Measurements from ENCODE around the gene PAX5.

Gene PAX5

DNA sequence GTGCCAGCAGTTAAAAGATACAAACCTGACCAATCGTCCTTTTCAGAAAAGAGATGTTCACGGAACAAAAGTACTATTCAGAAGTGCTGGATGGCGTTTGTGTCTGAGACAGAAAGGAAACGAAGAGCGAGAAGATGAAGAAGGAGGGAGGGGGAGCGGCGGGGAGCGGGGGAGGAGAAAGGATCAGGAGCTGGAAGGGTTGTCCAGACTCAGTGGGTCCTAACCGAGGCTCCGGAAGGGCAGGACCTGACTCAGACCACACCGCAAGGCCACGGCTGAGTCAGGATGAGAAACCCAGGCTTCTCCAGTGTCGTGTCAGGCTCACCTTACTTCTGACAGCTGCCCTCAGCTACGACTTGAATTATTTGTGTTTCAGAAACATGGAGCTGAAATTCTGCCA is 46.2 kb downstream of the PAX5 start:
- no peak for DNase-seq (ENCODE audit: low read depth in 2 of 2)

DNA sequence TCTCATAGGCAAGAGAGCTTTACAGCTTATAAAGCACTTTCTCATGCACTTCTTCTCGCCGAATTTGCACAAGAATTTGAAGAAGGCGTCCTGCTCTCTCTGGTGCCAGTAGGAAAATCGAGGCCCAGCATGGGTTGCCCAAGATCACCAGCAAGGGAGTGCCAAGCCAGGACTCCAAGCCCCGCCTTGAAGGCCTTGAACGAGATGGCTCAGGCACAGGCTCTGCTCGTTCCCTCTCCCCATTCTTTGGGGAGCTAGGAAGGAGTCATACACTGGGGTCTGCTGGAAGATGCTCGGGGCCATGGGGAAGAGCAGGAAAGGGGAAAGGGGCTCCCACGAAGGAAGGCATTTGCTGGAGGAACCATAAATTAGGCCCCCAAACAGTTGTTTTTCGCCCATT is 46.7 kb downstream of the PAX5 start:
- no peak for DNase-seq (ENCODE audit: low read depth in 2 of 2)

DNA sequence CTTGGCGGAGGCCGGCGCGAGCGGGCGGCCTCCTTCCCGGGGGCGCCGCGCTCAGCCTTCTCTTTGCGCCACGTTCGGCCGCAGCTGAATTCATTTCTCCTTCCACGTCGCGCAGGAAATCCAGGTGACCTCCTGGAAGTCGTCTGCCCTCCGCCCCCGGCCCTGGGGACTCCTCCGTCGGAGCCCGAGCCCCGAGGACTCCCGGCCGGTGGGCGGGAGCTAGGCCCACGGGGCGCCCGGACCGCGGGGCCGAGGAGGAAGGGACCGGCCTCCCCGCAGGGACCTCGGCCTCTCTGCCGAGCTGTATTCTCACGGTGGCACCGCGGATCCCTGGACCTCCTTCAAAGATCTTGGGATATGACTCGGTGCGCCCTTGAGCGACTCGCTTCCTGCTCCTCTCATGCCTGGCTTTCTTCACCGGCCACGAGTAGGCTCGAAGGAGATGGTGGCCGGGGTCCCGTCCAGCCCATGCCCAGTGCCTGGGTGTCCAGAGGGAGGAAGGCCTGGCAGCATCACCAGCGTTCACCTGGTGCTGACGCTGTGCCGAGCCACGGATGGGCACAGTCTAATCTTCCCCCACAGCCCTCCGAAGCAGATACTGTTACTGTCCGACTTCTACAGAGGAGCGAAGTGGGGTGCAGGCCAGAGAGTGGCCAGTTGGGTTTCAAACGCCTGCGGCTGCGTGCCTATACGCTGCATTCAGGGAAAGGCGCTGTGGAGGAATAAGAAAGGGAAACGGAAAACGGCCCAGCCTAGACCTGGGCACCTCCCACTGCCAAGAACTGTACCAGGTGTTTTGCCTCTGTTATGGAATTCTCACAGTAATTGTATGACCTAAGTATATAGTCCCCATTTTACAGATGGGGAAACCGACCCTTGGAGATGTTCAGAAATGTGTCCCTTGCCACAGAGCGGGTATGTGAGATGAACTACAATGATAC is 47.3 kb downstream of the PAX5 start:
- no peak for DNase-seq (ENCODE audit: low read depth in 2 of 2)

DNA sequence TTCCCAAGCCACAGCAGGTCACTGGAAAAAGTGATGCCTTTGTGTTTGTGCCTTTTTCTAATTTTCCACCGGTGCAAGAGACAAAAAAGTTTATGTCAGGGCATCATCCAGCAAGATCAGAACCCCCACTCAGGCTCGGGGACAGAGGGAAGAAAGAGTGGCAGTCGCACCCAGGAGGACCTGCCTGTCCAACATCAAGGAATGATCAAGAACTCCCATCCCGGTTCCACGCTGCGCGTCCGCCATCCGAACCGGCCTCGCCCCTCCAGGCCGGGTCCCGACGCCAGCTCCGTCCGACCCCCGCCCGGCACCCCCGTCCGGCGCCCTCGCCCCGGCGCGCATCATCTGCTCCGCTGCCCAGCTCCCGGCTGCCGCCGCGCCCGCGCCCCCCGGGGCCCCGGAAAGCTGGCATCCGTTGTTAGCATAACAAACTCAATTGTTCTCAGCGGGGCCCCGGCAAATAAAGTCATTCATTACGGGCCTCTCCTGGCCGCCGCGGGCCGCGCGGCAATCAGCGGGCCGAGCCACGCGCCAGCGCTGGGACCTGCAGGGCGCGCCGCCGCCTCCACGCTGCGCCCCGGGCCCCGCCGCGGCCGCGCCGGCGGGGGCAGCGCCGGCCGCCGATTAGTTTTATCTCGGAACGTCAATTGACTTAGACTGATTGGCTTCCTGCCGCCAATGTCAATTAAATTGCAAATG is 48.1 kb downstream of the PAX5 start:
- no peak for DNase-seq (ENCODE audit: low read depth in 2 of 2)

DNA sequence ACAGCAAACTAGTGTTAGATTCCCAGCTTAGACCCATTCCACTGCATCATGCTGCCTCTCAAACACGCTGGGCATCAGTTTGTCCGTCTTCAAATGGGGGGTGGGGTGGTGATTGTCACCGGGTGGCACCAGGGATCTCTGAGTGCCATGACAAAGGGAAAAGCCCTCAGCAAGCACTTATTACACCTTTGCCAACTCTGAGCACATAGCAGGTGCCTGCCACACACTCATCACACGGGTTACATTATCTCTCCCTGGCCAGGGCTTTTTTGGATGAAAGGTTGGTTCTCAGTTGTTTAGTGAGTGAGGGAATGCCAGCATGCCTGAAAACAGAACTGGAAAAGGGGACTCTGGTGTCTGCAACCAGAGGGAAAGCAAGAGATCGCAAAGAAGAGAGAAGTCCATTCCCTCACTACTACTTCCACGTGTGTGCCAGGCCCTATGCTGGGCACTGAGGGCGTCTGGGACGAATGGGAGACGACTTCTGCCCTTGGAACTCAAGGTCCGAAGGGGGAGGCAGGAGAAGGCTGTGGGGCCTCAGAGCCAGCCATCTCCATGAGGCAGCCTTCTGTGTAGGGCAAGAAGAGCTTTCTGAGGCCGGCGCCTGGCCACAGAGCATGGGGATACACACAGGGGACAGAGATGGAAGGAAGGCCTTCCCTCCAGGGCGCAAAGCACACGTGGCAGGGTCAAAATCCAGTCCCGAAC is 48.9 kb downstream of the PAX5 start:
- no peak for DNase-seq (ENCODE audit: low read depth in 2 of 2)

DNA sequence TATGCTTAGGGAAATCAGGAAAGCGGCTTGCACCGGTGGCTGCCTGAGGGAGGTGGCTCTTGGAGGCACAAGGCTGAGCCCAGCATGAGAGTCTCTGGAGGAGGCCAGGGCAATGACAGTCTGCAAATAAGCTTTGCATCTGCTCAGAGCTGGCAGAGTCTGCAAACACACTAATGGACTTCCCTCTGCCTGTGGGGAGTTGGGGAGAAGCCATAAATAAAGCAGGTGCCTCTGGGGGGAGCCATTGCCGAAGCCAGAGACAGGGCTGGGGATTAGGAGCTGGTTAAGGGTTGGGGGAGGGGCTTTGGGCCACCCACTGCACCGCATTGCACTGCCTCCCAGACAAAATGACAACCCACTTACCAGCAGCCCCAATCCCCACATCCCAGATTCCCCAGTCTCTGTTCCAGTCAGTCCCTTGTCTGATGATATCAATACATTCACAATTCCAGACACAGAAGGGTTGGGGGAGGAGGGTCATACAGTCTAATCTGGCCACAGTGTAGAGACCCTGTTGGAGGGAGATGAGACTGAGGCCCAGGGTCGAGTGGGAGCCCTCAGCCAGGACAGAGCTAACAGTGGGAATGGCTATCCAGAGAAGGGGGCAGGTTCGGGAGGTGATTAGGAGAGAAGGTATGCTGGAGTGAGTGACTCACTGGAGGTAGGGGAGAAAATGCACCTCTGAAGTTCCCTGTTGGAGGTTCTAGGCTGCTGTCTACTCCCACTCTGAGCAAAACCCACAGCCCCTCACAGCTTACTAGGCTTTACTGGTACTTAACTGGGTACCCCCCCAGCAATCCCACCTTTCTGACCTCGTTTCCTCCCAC is 53.7 kb downstream of the PAX5 start:
- no peak for DNase-seq (ENCODE audit: low read depth in 2 of 2)

DNA sequence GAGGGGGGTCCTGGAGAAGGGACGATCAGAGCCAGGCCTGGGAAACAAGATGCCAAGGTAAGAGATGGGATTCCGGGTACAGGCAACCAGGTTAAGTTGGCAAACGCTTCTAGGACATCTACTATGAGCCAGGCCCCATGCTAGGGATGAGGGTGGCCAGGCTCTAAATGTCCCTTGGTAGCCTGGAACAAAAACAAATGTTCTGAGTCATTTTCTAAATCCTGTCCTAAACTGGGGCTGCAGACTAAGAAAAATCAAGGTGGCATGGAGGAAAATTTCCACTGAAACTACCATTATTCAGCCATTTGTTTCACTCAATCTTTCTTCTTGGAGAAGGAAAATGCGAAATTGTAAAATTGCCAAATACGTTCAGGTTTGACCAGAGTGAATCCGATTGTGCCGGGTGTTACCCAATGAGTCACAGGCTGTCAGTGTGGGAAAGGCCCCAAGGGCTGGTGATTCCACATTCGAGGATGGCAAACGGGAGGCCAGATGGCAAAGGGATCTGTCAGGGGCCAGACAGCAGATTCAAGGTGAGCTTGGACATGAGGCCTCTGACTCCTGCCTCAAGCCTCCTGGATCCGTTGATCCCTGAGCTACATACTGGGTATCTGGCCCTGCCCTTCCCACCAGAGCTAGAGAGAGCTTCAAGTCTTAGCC is 57.6 kb downstream of the PAX5 start:
- DNase-seq (ENCODE audit: low read depth in 2 of 2): no peak

DNA sequence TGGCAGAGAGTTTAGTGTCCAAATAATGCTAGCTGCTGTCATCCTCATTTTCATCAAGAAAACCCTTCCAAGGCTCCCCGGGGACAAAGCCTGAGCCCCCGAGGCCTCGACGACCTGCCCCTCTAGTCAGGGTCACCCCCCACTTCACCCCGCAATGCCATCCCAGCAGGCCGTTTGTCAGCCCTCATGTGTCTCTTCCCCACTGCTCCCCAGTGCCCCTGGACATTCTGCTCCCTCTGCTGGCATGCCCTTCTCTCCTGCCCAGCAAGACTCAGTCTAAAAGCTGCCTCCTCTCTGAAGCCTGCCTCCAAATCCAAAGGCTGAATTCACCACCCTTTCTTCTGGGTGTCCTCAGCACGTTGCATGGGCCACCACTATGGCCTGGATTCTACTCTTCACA is 59.3 kb downstream of the PAX5 start:
- no peak for DNase-seq (ENCODE audit: low read depth in 2 of 2)

DNA sequence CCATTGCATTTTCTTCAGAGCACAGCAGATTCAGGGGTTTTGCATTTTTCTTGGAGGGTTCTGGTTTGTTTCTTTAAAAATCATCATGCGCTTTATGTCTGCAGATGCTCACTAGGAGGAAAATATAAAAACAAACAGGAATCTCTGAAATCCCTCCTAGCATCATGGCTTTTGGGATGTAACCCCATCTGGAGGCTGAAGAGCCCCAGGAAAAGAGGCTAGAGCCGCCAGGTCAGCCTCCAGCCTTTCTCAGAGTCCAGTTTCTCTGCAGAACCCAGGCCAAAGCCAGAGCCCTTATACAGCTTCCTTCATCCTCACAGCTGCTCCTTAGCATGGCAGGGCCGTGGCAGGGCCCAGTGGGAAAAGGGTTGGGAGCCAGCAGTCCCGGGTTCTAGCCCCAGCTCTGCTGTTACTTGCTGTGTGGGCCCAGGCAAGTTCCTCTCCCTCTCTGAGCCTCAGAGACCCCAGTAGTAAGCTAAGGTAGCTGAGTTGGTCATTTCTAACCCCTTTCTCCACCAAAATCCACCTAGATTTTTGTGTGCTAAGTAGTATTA is 62.1 kb downstream of the PAX5 start:
- no peak for DNase-seq (ENCODE audit: low read depth in 2 of 2)

DNA sequence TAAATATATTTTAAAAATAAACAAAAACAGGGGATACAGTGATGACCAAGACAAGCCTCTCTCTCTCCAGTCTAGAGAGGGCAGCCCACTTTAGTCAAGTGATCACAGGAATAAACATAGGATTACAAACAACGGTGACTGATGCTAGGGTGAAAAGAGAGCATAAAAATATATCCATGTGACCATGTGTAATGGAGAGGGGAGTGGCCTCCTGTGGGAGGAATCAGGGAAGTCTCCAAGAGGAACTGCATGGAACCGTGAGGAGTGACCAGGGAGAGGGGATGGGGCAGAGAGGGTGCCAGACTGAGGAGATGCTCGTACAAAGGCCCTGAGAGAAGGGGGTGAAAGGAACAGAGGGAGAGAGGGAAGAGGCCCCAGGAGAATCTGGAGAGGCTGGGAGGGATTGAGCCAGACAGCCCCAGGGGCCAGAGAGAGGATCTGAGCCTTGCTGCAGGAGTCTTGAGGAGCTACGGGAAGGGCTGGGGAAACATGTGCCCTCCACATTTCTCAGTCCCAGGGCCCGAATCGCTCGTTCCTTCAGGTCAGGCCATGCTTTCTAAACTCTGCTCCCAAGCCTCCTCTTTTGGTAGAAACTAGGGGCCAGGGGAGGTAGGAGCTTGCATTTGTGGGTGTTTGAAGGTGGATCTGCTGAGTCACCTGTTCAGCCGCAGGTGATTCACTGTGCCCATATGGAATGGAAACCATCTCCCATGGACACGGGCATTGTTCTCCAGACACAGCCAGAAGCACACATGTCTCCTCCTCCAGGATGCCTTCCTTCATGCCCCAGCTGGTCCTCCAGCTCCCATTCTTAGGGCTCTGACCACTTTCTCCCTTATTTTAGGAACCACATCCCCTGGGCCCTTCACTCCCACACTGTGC is 63.8 kb downstream of the PAX5 start:
- DNase-seq (ENCODE audit: low read depth in 2 of 2): no peak

DNA sequence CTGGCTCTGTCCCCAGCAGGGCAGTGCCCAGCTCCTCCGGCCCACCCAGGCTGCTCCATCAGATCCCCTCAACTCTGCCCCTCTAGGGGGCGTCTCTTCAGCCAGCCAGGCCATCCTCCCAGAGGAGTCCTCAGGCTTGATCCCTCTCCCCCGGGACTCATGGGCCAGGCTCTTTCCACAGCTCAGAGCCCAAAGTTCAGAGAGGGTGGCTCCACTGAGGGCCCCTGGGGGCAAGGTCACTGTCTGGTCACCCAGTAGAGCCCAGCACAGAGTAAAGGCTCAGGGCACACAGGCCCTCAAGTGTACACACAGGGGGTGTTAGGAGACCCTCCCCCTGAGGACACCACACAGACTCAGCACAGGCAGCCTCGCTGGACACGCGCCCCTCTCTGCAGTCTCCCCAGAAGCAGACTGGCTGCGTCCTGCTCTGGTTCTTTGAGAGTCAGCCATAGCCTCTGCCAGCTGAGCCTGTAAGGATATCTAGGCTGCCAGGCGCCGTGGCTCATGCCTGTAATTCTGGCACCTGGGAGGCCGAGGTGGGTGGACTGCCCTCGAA is 64.8 kb downstream of the PAX5 start:
- DNase-seq (ENCODE audit: low read depth in 2 of 2): no peak

DNA sequence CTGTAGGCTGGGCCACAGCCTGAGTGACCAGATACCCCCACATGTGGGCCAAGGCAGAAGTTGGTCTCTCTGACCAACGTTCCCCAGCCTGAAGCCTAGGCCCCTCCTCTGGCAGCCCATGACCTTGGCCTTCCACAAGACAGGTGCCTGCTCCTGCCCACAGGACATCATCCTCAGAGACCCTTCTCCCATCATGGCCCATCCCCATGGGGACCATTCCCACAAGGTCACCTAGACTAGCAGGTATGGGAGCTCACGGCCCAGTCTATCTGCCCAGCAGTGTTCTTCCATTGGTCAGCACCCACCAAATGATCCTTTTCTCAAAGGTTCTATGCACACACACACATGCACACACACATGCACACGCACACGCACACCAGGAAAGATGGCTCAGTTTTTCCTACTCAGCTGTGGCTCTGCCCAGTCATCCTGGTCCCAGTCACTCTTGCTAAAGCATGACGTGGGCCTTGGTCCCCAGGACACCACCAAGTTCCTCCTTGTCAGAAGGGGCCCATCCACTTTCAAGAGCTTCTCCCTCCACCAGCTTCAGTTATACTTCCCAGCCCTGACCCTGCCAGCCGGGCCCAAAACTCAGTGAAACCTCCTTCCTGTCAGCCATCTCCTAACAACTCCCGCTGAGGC is 65.4 kb downstream of the PAX5 start:
- DNase-seq (ENCODE audit: low read depth in 2 of 2): no peak

DNA sequence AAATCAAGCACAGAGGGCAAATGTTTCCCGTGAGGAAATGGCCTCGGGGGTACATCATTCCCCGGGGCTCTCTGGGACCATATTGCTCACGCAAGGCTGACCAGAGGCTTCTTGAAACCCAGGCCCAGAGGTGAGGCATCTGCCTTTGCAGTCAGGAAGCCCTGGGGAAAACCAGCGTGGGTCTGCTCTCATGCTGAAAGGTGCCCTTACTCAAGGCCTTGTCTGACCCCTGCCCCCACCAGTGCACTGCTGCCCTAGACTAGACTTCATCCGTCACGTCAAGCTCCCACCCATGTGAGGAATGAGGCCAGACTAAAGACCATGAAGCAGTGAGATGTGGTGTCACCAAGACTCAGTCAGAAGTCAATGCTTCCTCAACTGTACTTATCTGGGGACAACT is 66.1 kb downstream of the PAX5 start:
- DNase-seq (ENCODE audit: low read depth in 2 of 2): no peak

DNA sequence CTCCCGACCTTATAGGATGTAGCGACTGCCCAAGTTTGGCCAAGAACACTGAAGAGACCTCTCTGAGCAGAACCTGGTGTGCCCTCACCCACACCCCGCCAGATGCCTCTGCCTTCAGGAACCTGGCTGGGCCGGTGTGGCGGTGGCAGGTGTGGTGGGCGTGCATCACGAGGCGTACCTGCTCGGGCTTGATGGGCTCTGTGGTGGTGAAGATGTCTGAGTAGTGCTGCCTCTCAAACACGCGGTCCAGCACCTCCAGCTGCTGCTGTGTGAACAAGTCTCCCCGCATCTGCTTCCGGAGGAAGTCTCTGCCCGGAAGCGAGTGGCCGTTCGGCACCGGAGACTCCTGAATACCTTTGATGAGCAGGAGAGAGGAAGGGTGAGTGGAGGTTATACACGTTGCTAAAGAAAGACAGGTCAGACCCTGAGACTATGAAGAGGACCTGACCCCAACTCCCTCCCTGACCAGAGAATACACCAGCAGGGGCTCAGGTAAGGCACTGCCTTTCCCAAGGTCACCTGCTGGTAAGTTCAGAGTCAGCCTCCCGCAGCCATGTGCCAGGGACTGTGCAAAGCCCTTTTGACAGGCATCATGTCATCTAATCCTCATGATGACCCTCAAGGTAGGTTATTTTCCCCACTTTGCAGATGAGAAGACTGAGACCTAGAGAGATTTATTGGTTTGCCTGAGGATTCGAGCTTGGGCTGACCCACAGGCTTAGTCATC is 67.5 kb downstream of the PAX5 start:
- no peak for DNase-seq (ENCODE audit: low read depth in 2 of 2)

DNA sequence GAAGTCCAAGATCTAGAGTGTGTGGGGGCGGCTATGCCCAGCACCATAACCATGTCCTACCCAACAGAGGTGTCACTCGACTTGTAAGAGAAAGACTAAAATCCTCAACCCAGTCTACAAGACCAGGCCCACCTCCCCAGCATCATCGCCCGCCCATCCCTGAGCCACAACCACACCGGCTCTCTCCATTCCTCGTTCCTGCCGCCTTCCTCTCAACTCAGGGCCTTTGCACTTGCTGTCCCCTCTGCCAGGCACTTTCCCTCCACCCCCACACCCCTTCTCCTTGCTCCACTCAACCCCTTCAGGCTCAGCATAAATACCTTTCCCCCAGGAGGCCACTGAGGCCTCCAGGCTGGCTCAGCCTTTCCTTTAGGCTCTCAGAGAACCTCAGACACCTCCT is 69.3 kb downstream of the PAX5 start:
- DNase-seq (ENCODE audit: low read depth in 2 of 2): no peak

DNA sequence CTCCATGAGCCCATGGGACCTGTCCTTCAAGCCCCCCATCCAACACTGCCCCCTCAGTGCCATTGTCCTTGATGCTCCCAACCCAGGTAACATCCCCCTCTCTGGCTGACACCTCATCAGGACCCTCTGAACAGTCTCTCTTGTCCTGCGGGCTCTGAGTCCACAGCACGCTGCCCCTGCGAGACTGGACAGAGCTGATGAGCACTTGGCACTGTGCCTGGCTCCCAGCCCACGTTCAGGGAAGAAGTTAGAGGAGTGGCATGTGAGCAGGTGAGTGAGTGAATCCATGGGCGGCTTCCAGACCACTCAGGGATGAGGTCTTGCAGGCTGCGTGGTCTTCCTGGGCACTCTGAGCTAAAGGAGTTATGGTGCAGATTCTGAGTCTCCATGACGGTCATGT is 70.7 kb downstream of the PAX5 start:
- no peak for DNase-seq (ENCODE audit: low read depth in 2 of 2)

DNA sequence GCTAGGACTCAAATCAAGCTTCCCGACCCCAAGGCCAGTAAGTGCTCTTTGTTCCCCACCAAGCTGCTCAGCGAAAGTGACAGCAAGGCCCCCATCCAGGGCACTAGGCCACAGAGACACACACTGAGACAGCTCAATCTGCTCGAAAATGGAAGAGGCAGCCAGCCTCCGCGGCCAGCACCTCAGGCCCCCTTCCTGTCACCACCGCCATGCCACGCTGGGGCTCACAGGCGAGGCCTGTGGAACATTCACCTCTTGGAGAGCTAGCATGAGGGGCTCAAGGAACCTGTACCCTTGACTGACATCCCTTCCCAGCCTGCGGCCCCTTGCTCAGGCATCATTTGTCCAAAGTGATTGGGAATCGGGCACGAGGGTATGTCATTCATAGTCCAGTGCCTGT is 71.4 kb downstream of the PAX5 start:
- DNase-seq (ENCODE audit: low read depth in 2 of 2): no peak

DNA sequence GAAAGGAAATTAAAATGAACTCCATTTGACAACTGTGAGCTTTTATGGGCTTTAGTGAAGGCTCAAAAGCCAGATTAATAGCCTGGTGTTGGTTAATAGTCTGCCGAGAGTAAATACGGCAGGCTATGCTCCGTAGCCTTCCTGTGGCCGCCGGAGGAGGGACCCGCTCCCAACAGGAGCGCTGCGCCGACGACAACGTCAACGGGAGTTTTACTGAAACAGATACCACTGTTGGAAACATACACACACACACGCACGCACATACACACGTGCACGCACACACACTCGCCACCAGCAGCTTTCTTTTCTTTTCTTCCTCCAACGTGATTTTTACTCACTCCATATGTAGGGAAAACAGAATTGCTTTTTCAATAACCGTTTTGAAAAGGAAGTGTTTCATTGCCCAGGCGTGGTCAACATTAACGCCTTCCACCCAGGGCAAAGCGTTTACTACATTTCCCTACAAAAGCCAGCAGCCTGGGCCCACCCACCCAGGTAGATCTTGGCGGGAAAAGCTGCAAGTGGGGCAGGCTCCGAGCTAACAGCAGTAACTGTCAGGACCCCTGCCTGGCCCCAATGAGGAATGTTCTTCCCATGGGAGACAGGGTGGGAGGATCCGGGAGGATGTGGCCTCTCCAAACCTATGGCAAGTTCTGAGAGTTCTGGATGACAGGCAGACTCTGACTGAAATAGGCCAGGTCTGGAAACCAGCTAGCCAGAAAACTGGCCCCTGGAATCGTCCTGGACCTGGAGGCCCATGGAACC is 72.3 kb downstream of the PAX5 start:
- no peak for DNase-seq (ENCODE audit: low read depth in 2 of 2)
